HG03097 (cell line): ENCODE data around the gene FOXP1.

ENCODE experiments used
- ATAC-seq: cut with Tn5 transposase; IDR thresholded peaks from one replicate; pipeline ENCODE4 v1.9.1; 2021; ENCODE audit not compliant: unreplicated experiment, low FRiP score

Gene FOXP1

DNA sequence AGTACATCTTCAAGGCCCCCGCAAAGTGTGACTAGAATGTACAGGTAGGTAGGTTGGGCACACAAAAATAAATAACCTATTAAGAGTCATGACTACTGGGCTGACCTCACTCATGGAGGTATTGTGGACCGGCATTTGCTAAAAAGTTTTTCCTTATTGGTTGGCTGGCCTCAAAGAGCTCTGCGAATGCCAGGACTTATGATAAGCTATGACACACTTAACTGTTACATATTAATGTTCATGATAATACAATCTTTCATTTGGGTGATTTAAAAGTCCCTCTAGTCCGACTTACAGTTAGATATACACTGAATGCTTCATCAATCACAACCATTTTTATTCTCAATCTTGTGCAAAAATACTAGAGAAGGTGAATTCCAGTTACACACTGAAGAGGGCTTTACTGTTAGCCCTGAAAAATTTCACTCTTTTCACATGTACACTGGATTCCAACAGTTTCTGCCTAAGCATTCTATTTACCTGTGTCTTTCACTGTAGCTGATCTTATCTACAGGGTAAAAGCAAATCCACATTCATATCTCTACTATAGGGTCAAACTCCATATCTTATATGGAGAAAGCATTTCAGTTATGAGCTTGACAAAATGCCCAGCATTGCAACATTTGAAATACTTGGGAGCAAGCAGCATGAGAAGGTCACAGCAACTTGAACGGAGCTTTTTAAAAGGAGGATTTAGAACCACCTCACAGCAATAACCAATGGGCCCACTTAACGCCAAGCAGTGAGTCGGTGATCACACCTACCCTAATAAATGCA, 329.1 kb downstream of the FOXP1 start:
- ATAC-seq, result no peak

DNA sequence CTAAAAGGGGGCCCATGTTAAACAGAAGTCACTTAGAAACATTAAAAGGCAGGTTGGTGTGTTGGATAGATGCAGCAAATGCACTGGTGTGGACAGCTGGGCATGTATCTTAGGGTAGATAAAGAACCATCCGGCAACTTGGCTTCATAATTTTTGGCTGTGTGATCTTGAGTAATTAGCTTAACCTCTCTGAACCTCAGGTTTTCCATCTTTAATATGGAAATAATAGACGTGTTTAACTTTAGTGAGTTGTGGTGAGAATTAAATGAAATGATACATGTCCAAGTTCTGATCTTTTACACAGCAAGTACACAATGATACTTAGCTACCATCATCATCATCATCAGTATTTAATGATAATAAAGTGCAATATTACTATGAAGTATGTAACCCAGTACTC, 330.4 kb downstream of the FOXP1 start:
- no peak for ATAC-seq

DNA sequence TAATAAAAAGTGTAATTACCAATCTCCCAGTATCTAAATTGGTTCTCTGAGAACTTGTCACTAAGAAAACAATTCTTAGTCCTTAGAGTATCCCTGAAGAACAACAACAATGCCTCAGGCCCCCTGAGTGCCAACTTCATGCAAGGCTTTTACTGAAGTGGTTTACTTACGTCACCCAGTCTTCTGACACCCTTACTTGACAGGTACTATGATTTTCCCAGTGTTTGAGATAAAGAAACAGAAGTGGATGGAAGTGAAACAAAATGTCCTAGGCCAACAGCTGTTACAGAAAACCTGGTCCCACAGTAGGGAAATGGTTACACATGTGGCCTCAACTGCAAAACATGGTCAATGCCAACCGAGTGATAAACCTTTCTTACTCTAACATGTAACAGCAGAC, 331.1 kb downstream of the FOXP1 start:
- no peak for ATAC-seq

DNA sequence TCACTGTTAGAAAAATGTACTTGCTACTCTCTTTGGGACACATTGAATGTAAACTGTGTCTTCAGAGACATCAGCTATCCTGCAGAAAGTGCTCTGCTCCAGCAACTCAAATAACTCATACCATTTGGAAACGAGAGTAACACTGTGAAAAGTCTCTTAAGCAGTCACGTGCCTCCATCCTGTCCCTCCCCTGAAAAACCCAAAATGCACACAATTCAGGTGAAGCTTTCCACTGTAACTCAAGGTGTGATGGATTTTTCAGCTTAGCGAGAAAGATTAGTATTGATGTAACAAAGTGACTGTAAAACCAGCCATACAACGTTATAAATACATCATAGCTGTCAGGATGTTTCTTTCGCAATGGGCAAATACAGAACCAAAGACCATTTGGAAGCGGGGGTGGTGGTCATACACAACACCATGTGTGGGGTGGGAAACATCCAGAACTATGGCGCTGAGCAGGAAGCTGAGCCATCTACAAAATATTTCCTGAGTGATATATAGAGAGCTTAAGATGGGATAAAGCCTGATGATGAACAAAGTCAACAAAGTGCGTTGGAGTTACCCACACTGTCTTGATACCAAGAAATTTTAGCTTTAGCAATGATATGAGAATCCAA, 332.3 kb downstream of the FOXP1 start:
- no peak for ATAC-seq

DNA sequence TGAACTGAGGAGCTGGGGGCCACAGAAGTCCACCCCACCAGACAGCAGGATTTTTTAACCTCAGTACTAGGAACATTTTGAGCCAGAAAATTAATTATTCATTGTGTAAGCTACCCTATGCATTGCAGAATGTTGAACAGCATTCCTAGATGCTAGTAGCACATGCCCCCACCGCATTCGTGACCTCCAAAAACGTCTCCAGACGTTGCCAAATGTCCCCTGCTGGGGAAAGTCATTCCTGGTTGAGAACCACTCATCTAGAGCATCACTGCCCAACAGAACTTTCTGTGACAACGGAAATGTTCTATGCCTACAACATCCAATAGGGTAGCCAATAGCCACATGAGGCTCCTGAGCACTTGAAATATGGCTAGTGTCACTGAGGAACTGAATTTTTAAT, 333.5 kb downstream of the FOXP1 start:
- no peak for ATAC-seq

DNA sequence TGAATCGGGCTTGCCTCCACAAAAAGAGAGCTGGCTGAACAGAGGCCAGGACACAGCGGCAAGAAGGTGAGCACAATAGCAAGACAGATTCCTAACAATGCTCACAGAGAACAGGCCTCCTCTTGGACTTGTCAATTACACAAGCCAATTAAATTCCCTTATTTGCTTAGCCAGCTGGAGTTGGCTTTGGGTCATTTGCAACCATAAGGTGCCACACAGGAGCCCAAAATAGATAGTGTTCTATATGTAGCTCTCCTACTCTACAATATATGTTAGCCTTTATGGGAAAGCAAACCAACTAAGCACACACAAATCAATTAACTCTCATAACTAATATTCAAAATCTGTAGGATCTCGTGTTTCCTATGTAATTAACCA, 335.6 kb downstream of the FOXP1 start:
- ATAC-seq, result no peak

DNA sequence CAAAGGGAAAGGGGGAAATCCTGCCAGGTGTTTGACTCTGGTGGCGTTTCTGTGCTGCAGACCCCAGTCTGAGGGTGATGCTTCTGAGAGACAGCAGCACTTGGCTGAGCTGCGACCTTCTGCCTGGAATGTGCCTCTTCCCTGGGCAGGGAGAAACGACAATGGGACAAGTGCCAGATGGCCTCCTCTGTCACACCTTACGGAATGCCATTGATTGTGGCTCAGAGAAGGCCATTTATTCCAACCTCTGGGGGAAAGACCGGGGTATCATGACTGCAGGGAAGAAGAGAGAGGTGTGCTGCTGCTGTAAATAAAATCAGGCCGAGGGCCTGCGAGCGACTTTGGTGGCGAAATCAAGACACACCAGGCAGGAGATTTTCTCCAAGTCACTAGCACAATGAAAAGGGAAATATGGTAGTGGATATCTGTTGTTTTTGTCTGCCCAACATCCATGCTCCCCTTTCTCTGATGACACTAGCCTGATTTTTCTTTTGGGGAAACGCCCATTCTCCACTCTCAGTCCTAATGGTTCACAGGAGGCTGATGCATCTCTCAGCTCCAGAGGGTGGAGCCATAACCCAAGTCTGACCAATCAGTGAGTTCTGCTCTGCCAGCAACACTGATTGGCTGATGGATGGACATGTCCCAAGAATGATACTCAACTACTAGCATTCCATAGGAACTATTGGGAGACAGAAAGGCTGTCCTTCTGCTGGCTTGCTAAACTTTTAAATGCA, 336.1 kb downstream of the FOXP1 start:
- no peak for ATAC-seq

DNA sequence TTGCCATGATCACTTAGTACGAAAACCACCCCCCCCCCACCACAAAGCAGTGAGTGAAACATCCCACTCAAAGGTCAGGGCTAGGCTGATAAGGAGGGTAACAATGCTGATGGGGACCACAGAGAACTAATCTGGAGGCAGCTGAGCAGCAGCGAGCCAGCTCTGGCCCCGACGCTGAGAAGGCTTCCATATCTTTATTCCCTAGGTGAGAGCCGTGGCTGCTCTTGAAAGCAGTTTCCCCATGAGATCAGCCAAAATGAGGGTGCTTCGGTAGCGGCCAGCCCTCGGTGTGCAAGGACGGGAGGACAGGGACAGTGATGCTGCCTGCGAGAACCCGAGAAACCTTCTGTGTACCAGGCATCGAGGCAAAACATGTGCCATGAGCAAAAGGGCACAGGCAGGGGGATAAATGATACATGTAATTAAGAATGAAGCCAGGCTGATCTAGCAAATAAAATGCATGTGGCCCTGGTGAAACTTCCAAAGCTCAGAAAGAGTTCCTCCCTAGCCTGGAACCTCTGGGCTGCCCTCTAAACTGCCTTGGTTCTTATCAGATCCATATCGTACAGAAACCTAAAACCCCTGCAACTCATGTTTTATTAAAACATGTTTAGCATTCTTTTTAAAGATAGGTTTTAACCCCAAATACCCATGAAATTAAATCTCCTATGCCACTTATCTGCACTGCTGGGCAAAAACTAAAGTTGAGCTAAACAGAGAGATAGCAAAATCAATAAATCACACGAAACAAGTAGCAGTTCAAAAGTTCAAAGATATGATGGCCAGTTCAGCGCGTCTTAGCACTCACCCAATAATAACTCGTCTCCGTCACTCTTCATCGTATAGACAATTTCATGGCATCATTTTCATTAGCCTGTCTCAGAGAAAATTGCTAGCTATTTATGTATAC, 337.3 kb downstream of the FOXP1 start:
- ATAC-seq, result no peak

DNA sequence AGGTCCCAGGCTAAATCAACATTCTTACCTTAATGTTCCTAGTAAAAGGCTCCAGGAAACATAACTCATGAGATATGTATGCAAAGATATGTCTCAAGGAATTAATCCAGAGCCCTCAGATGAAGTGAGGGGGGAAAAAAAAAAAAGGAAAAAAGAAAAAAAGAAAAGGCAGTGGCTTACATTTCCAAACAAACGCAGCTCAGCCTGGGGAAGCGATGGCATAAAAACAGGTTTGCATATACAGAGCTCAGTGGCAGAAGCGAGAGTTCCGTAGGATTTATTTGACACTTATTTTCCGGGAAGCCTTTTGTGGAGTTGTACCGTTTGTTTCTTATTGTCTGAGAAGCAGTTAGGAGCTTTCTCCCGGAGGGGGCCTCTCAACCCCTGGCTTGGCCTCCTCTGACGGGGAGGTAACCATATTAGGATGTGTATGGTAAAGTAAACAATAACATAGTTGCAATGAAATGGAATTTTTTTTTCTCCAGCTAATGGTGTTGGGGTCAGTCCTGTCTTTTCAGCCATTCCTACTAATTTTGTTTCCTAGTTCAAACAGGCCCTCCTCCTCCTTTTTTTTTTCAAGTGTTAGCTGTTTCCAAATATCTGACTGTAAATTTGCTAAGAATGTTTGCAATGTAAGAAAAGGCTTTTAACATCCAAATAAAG, 338.6 kb downstream of the FOXP1 start:
- ATAC-seq, result no peak

DNA sequence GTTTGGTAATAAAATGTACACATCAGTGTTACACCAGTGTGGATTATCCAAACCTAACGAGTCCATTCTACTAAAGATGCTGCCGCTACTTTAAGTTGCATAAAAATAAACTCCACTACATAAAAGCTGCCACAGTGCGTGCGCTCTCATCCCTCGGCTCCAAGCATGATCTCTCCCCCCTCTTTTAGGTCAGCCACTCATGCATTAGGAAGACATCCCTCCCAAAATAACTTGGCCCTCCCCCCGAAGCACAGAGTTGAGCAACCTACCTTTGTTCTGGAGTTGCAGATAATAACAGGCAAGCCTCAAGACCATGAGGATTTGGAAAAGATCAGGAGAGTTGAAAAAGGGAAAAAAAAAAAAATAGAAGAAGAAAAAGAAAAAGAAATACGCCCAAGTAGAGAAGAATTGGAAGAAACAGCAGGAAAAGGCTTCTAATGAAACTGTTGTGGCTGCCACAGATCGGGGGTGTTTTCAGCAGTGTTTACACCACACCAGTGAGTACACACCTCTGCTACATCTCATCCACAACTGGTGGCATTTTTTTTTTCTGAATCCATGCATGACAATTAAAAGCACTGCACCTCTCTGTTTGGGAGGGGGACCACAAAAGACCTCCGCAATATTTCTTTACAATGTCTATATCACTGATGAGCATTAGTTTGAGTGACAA, 339.2 kb downstream of the FOXP1 start:
- ATAC-seq, result no peak

DNA sequence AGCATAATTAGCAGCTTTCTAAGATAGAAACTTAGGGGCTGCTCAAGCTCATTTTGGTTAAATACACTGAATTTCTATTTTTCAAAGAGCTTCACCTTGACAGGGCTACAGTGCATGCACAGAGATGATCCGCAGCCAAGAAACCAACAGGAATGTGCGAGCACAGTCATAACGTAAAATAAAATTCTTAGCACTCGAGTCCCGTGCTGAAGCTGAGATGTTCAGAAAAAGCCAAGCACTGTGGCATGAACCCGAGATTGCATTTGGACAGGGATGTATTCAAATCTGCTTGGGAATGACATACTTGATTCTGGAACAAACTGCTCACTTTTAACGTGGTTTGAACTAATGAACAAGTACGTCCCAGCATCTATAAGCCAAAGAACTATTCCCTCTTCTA, 340.3 kb downstream of the FOXP1 start:
- no peak for ATAC-seq

DNA sequence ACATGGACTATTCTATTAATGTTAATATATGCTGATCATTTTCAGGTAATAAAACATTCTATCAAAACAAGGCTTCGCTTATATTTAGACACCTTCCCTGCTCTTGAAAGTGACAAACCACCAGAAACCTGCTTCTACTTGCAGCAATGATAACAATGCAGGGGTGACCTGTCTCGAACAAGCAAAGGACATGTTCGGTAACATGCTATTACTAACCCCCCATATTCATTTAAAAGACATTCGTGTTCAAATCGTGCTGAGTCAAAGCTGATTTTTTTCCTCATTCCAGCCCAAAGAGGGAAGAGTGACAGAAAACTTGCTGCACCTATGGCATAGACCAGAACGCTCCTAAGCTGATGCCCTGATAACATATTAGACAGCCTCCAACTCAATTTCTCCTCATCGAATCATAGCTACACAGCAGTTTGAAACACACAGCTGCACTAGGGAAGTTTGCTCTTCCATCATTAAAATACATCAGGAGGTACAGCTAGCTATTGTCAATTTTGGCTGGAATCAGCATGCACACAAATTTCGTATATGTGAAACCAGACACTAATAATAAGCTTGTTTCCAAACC, 341.5 kb downstream of the FOXP1 start:
- no peak for ATAC-seq

DNA sequence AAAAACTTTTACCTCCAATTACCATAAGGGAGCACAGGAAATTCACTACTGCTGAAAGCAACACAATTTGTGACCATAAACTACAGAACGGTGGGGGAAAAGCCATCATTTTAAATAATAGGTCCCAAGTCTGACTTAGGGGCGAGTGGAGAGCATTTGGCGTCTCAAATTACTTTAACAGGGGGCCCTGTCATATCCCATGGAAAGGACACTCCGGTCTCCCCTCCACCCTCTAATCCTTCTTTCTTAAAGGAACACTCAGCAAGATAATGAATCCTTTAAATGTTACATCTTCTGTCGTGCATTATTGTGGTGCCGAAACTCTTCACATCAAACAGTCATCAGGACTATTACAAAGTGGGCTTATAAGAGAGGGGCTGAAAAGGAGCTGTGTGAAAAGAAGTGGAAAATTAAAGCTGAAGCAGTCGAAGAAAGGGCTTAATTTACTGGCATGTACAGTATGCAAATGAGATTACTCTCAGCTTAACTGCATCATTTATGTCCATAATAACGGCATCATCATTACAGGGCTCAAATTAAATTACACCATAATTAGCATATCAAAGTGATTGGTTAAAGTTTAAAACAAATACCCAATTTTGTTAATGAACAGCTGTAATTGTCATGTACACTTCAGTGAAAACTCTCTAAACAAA, 342.2 kb downstream of the FOXP1 start:
- no peak for ATAC-seq

DNA sequence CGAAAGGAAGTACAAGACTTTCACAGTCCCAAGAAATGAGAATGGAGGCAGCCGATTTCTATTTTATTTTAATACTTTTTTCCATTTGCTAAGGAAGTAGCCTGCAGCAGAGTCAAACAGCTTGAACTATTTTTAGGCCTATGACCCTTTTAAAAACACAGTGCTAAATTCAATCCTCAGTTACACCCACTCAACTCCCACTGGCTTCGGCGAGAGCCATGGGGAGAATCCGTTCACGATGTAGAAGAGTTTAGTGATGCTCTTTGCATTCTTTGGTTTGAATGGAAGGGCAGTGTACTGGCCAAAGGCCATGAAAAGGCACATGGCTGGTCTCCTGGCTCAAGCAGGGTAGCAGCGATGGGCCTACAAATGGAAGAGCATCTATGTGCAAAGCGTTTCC, 343.5 kb downstream of the FOXP1 start:
- no peak for ATAC-seq

DNA sequence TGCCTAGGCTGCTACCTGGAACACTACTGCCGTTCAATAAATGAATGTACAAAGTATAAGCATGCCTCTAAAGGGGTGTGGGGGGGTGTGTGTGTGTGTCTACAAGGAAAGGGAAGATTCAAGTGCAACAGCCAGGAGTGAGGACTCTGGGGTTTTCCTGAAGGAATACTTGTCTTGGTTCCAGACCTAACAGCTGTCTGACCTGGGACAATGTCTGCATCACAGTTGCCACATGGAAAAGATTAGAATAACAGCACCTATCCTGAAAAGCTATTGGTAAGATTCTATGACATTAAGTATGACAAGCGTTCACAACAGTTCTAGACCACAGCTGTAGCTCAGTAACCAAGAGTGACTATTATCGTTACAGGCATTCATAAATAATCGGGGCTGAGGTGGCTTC, 345.2 kb downstream of the FOXP1 start:
- ATAC-seq, result no peak

DNA sequence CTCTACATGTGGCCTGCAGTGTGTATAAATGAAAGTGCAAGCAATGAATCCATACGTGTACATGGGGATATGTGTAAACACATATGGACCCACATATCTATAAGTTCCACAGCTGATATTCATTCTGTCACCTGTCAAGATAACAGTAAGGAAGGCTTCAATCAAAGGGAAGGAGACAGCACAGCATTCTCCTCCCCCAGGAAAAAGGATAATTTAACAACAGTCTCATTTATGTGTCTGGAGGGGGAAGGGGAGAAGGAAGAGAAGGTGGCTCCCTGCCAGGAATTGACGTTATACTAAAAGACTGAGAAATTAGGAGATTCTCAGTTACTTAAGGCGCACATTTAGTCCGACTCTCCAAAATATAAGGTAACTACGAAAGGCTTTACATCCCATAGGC, 345.9 kb downstream of the FOXP1 start:
- ATAC-seq, result no peak

DNA sequence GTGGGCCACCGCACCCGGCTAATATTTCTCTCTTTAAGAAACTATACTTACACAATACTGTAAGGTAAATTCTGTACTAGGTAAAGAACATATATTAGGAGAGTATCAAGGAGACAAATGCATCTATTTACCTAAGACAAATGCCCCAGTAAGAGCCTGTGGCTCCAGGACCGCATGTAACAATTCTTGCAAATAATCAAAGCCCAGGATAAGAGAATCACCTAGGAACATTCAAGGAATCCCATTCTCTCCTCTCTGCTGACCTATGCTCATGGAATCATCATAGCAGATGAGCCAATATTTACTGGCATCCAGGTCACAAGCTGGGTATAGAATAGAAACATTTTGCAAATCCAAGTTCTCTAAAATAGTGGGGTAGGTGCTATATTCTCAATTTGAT, 347.7 kb downstream of the FOXP1 start:
- ATAC-seq, result no peak

DNA sequence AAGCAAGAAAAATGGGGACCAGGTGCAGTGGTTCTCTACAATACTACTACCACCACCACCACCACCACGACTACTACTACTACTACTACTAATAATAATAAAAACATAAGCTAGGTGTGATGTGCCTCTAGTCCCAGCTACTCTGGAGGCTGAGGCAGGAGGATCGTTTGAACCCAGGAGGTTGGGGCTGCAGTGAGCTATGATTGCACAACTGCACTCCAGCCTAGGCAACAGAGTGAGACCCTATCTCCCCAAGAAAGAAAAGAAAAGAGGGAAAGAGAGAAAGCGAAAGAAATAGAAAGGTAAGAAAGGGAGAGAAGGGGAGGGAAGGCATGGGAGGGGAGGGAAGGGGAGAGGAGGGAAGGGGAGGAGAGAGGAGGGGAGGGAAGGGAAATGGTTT, 350.6 kb downstream of the FOXP1 start:
- no peak for ATAC-seq

DNA sequence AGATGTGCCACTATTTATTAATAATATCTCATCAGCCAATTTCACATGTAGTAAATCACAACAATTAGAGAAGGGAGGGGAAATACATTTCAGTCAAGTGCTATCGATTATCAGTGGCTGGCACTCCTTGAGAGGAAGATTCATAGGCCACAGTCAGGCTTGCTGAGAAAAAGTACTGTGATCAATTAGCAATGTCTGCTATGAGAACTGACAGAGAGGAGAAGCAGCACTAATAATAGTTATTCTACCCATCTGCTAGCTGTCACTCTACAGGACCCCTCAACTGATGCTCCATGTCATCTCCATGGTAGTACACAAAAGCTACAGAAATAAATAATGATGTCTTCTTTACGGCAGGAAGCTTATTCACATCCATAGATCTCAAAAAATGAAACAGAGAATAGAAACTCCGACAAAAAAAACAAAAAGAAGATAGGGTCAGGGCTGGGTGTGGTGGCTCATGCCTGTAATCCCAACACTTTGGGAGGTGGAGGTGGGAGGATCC, 351.3 kb downstream of the FOXP1 start:
- ATAC-seq, result no peak
